IPS-18a (cell line): ENCODE results near the gene RBPJL.

ENCODE experiments used
- H3K27ac ChIP-seq: one replicate; pipeline ENCODE4 v1.5.1; 2013; ENCODE audit warnings: low read length
- H3K27me3 ChIP-seq: one replicate; pipeline ENCODE4 v1.6.1; 2013; ENCODE audit warnings: mild to moderate bottlenecking, low read length; ENCODE audit not compliant: control insufficient read depth, insufficient read depth
- H3K36me3 ChIP-seq: one replicate; pipeline ENCODE4 v1.6.1; 2013; ENCODE audit warnings: low read depth, low read length; ENCODE audit not compliant: control insufficient read depth
- H3K4me1 ChIP-seq: one replicate; pipeline ENCODE4 v1.6.1; 2013; ENCODE audit warnings: low read depth, low read length; ENCODE audit not compliant: control insufficient read depth
- H3K4me3 ChIP-seq: one replicate; pipeline ENCODE4 v1.5.1; 2013; ENCODE audit warnings: low read length
- H3K9ac ChIP-seq: one replicate; pipeline ENCODE4 v1.6.1; 2013; ENCODE audit warnings: mild to moderate bottlenecking, low read length, moderate library complexity
- H3K9me3 ChIP-seq: one replicate; pipeline ENCODE4 v1.6.1; 2013; ENCODE audit warnings: low read depth, low read length; ENCODE audit not compliant: control insufficient read depth

The RBPJL gene

GRCh38 chr20:45294659-45295058 lies 12.0 kb upstream of the RBPJL start:
- Histone ChIP-seq H3K4me3 (no peak overlapping the region), H3K36me3 (no peaks in the 10 kb centered on the region), H3K9ac (no peak overlapping the region), H3K4me1 (peaks cover 9% of the 10 kb centered on the region), H3K27ac (no peak overlapping the region), H3K9me3 (peaks cover 8% of the 10 kb centered on the region), H3K27me3 (peaks cover 32% of the 10 kb centered on the region)

- Histone ChIP-seq H3K9me3 (peaks cover 8% of the 10 kb centered on the region), H3K9ac (no peak overlapping the region), H3K36me3 (no peaks in the 10 kb centered on the region), H3K27ac (no peak overlapping the region), H3K4me1 (peaks cover 2% of the 10 kb centered on the region), H3K4me3 (no peak overlapping the region), H3K27me3 (peaks cover 13% of the 10 kb centered on the region)
Measured at GRCh38 chr20:45297786-45298497, 8.7 kb upstream of the RBPJL start.

GRCh38 chr20:45299786-45300185 lies 6.9 kb upstream of the RBPJL start:
- Histone ChIP-seq H3K9ac (no peak overlapping the region), H3K9me3 (peaks cover 4% of the 10 kb centered on the region), H3K4me1 (no peaks in the 10 kb centered on the region), H3K36me3 (no peaks in the 10 kb centered on the region), H3K4me3 (no peak overlapping the region), H3K27ac (no peak overlapping the region), H3K27me3 (no peaks in the 10 kb centered on the region)

GRCh38 chr20:45300961-45301360 lies 5.7 kb upstream of the RBPJL start:
- H3K27ac ChIP-seq, result no peak overlapping the region
- H3K4me3 ChIP-seq, result no peak overlapping the region
- peaks cover under 1% of the 10 kb centered on the region for H3K27me3 ChIP-seq
- no peaks in the 10 kb centered on the region for H3K9me3 ChIP-seq
- no peaks in the 10 kb centered on the region for H3K36me3 ChIP-seq
- H3K9ac ChIP-seq, result no peak overlapping the region
- no peaks in the 10 kb centered on the region for H3K4me1 ChIP-seq

- no peak overlapping the region for H3K9ac ChIP-seq
- H3K27ac ChIP-seq, result no peak overlapping the region
- H3K27me3 ChIP-seq, result peaks cover 6% of the 10 kb centered on the region
- H3K36me3 ChIP-seq, result no peaks in the 10 kb centered on the region
- H3K4me1 ChIP-seq, result no peaks in the 10 kb centered on the region
- H3K9me3 ChIP-seq, result no peaks in the 10 kb centered on the region
- H3K4me3 ChIP-seq, result no peak overlapping the region
Measured at GRCh38 chr20:45301824-45302271, 4.8 kb upstream of the RBPJL start.

GRCh38 chr20:45303586-45304463 lies 2.8 kb upstream of the RBPJL start:
- no peak overlapping the region for H3K27ac ChIP-seq
- no peak overlapping the region for H3K4me3 ChIP-seq
- no peaks in the 10 kb centered on the region for H3K36me3 ChIP-seq
- no peaks in the 10 kb centered on the region for H3K4me1 ChIP-seq
- peaks cover 6% of the 10 kb centered on the region for H3K27me3 ChIP-seq
- no peak overlapping the region for H3K9ac ChIP-seq
- no peaks in the 10 kb centered on the region for H3K9me3 ChIP-seq

- no peaks in the 10 kb centered on the region for H3K9me3 ChIP-seq
- no peak overlapping the region for H3K9ac ChIP-seq
- H3K27ac ChIP-seq, result no peak overlapping the region
- H3K27me3 ChIP-seq, result peaks cover 6% of the 10 kb centered on the region
- no peak overlapping the region for H3K4me3 ChIP-seq
- no peaks in the 10 kb centered on the region for H3K36me3 ChIP-seq
- no peaks in the 10 kb centered on the region for H3K4me1 ChIP-seq
Measured at GRCh38 chr20:45304464-45304999, 2.1 kb upstream of the RBPJL start.

GRCh38 chr20:45305262-45305661 lies 1.4 kb upstream of the RBPJL start:
- Histone ChIP-seq H3K9me3 (no peaks in the 10 kb centered on the region), H3K4me1 (no peaks in the 10 kb centered on the region), H3K27ac (no peak overlapping the region), H3K27me3 (peaks cover 6% of the 10 kb centered on the region), H3K4me3 (no peak overlapping the region), H3K36me3 (no peaks in the 10 kb centered on the region), H3K9ac (no peak overlapping the region)

- H3K9me3 ChIP-seq, result no peaks in the 10 kb centered on the region
- no peak overlapping the region for H3K27ac ChIP-seq
- no peak overlapping the region for H3K9ac ChIP-seq
- no peaks in the 10 kb centered on the region for H3K4me1 ChIP-seq
- H3K36me3 ChIP-seq, result no peaks in the 10 kb centered on the region
- H3K27me3 ChIP-seq, result peaks cover 20% of the 10 kb centered on the region
- no peak overlapping the region for H3K4me3 ChIP-seq
Measured at GRCh38 chr20:45307076-45307640, 518 bp downstream of the RBPJL start.

- H3K4me1 ChIP-seq, result no peaks in the 10 kb centered on the region
- H3K27me3 ChIP-seq, result peaks cover 23% of the 10 kb centered on the region
- H3K27ac ChIP-seq, result no peak within 1 kb of the TSS
- no peak within 1 kb of the TSS for H3K9ac ChIP-seq
- H3K9me3 ChIP-seq, result no peaks in the 10 kb centered on the region
- no peak within 1 kb of the TSS for H3K4me3 ChIP-seq
- H3K36me3 ChIP-seq, result no peaks in the 10 kb centered on the region
Measured at GRCh38 chr20:45308117-45308778, 1.6 kb downstream of the RBPJL start, which contains the start of gene MATN4. Gene MATN4 (minus strand): TSS chr20:45308299. CDS start chr20:45305582, 2,717 bp downstream.

- no peak overlapping the region for H3K27ac ChIP-seq
Measured at GRCh38 chr20:45309075-45309474, 2.4 kb downstream of the RBPJL start.

More at GRCh38 chr20:45309075-45309474, 2.4 kb downstream of the RBPJL start:
- Histone ChIP-seq H3K4me1 (no peaks in the 10 kb centered on the region), H3K9me3 (no peaks in the 10 kb centered on the region), H3K27me3 (peaks cover 23% of the 10 kb centered on the region), H3K36me3 (no peaks in the 10 kb centered on the region), H3K4me3 (no peak overlapping the region), H3K9ac (no peak overlapping the region)
